Vagina (tissue), 2 donors: ENCODE results near the gene NUBP2.

Experiments used
- CTCF ChIP-seq, 3 experiments: fragments of 450-650 bp in 2 of 3; fragments of 200-600 bp in 1 of 3; sonication (generic) in 1 of 3; IDR thresholded peaks; one replicate each; pipeline ENCODE4 v1.5.1; 2017 to 2019; ENCODE audit warnings: antibody characterized with exemption in 3 of 3, mild to moderate bottlenecking in 2 of 3, moderate library complexity in 2 of 3
- POLR2A ChIP-seq, 2 donors: fragments of 450-650 bp; IDR thresholded peaks; one replicate each; pipeline ENCODE4 v1.6.1; 2017; ENCODE audit warnings: antibody characterized with exemption in 2 of 2, mild to moderate bottlenecking in 2 of 2, moderate library complexity in 2 of 2

GRCh38 chr16:1825381-1825863, 42.7 kb downstream of the NUBP2 start:
- no peak for TF ChIP-seq CTCF (IDR thresholded peaks at IDR 0.05)
- TF ChIP-seq POLR2A (IDR thresholded peaks at IDR 0.05), result no peak
